ENCODE results near the gene MAGEA9B.
A peak's percentile ranks its signal among the peaks of the same experiment; 100 is the strongest.
"Not testable (repeated sequence)": the region's sequence is repeated elsewhere in the genome, so short reads cannot be mapped to it uniquely, and the experiment has no call there.

The MAGEA9B gene, protein sequence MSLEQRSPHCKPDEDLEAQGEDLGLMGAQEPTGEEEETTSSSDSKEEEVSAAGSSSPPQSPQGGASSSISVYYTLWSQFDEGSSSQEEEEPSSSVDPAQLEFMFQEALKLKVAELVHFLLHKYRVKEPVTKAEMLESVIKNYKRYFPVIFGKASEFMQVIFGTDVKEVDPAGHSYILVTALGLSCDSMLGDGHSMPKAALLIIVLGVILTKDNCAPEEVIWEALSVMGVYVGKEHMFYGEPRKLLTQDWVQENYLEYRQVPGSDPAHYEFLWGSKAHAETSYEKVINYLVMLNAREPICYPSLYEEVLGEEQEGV

DNA sequence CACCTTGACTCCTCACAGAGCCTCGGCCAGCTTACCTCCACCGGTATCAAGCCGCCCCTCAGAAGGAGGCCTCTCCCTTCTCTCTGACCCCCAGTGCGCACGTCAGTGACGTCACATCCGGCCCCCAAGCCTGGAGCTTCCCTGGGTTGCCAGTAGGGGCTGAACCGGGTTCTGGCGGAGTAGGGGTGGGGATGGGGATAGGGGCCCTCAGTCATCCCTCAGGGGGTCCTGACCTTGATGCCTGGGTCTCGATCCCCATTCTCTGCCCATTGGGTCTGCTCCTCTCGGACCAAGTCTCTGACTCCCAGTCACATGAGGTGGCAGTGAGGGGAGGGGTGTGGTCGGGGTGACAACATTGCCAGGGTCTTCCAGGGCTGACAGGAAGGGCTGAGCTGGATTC is at the start of gene MAGEA9B:
Gene MAGEA9B (minus strand): TSS at position 101 of the 400 bp plus-strand sequence. CDS start 4,280 bp downstream, outside the sequence.
- DNase-seq (ENCODE audit: low spot score), result not testable (repeated sequence)

DNA sequence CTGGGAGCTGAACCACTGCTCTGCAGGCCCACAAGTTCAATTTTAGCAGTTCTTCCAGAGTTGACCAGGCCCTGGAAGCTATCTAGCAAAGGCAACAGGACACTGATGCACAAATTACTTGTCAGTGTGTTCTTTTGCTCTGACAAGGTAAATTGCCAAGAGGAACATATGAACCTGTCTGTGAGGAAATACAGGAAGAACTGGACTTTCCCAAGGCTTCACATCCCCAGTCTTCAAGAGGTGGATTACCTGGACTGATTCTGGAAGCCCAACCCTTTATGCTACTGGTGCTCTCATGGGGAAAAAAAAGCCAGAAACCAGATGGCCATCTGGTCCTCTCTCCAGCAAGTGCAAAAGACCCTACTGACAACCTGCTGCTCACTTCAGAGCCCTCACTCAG is 46.3 kb upstream of the MAGEA9B start:
- no peak for DNase-seq (ENCODE audit: low spot score)

DNA sequence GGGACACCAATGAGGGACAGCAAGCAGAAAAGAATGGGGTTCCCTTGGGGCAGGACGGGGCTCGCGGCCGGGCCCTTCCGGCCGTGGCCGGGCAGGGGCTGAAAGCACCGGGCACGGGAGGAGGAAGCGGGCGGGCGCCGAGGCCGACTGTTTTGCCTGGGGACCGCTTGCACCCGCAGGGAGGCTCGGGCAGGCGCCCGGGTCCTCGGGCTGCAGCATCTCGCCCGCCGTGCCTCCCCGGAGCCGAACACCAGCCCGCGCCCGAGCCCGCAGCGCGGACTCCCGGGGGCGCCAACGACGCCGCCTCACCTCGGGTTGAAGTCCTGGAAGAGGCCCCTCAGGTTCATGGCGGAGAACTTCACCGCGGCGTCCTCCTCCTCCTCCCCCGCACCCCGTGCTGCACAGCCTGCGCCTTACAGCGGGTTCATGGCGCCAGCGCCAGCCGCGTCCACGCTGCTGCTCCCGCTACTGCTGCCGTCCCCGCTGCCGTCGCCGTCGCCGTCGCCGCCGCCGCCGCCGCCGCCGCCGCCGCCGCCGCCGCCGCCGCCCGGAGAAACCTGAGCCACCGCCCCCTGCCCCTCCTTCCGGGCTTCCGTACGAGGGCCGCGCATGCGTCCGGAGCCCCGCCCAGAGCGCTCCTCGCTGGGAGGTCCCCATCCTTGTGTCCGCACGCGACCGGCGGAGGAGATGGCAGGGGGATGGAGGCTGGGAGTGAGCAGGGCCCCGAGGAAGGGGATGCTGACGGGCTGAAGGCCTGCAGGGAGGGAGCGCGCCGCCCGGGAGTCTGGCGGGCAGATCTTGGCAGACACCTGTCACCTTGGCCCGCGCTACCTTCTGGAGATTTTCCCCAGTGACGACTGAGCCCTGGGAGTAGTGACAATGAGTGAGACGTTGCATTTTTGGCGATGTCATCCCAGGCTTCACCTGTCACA is 44.2 kb upstream of the MAGEA9B start, which contains the start of gene TMEM185A:
Gene TMEM185A (minus strand): TSS at position 559 of the 932 bp plus-strand sequence. CDS start 212 bp downstream, at position 347.
- peak; percentile 17 for DNase-seq (ENCODE audit: low spot score)

DNA sequence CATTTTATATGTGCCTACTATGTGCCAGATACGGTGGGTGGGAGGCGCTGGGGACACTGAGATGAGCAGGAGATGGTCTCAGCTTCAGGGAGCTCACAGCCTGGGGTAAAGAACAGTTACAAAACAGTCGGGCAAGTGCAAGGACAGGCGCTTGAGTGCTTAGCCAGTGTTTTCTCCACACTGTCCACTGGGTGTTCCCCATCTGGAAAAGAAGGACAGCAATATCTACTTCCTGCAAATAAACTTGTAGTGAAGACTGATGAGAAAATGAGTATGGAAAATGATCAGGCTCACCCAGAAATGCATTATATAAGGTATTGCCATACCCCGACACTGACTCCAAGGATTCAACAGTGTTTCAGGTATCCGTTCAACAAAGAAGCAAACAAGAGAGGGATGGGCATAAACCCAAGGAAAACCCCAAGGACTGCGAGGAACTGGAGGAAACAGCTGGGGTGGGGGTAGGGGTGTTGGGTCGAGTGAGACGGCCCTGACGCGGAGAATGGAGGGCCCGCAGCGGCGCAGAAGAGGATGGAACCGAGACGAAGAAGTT is 43.5 kb upstream of the MAGEA9B start:
- peak; percentile 29 for DNase-seq (ENCODE audit: low spot score)

DNA sequence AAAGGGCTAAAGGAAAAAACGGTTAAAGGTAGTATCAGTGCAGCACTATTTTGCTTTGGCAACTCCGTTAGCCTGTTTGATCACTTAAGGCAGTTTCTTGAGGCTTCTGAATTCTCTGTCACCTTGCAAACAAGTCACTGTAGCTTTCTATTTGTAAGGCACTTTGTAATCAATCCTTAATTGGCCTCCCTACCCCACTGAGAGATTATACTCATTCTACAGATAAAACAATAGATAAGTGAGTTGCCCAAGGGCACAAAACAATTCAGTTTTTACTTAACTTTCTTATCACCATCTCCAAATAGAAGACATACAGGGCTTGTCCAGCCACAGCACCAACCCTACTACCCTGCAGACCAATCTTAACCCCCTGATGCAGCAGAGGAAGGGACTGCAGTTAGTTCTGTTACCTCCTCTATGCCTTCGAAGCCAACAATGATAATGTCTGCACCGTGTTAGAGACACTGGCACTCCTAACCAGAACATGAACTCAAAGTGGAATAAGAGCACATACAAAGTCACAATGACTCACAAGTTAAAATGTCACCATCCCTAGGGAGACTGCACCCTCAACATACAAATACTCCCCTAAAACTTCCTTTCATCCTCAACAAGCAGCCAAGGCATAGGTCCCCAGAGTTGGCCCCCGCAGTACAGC is 42.6 kb upstream of the MAGEA9B start:
- DNase-seq (ENCODE audit: low spot score), result no peak

DNA sequence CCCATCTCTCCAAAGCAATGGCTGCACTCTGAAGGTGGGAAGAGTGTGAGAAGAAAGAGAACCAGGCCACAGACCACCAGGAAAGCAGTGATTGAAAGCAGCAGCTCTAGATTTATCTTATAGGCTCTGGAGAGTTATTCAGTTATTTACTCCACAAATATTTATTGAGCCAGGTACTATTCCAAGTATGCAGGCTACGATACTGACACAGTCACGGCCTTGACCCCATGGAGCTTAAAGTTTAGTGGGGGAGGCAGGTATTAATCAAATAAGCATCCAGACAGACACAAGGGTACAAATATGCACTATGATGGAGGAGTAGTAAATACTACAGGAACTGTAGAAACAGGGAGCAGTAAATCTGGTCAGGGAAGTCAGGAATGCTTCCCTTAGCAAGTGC is 41.5 kb upstream of the MAGEA9B start:
- DNase-seq (ENCODE audit: low spot score), result no peak

DNA sequence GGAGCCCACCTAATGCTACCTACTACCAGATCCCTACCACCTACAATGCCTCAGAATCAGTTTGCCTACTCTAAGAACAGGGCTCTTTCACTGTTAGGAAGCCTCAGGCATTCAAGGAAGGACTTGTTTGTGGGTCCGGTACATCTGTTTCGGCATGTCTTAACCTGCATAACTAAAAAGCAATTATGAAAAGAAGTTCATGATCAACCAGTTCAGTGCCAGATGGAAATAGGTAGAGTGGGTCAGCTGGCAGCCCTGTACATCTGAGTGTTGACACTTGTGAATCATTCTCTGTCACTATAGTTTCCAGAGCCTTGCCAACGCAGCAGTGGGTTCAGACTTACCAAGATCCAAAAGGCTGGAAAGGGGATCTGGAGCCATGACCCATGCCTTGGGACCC is 41.0 kb upstream of the MAGEA9B start:
- DNase-seq (ENCODE audit: low spot score), result no peak

DNA sequence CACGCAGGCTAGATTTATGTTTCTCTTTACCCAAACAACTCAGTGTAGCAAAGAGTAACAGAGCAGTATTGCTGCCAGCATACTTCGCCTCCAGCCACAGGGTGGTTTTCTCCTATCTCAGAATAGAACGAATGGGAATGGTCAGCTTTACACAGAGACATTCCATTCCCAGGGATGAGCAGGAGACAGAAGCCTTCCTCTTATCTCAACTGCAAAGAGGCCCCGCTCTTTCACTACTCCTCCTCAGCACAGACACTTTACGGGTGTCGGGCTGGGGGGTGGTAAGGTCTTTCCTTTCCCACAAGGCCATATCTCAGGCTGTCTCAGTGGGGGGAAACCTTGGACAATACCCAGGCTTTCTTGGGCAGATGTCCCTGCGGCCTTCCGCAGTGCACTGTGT is 39.6 kb upstream of the MAGEA9B start:
- not testable (repeated sequence) for DNase-seq (ENCODE audit: low spot score)

DNA sequence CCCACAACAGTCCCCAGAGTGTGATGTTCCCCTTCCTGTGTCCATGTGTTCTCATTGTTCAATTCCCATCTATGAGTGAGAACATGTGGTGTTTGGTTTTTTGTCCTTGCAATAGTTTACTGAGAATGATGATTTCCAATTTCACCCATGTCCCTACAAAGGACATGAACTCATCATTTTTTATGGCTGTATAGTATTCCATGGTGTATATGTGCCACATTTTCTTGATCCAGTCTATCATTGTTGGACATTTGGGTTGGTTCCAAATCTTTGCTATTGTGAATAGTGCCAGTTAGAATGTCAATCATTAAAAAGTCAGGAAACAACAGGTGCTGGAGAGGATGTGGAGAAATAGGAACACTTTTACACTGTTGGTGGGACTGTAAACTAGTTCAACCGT is 32.4 kb upstream of the MAGEA9B start:
- DNase-seq (ENCODE audit: low spot score), result not testable (repeated sequence)

DNA sequence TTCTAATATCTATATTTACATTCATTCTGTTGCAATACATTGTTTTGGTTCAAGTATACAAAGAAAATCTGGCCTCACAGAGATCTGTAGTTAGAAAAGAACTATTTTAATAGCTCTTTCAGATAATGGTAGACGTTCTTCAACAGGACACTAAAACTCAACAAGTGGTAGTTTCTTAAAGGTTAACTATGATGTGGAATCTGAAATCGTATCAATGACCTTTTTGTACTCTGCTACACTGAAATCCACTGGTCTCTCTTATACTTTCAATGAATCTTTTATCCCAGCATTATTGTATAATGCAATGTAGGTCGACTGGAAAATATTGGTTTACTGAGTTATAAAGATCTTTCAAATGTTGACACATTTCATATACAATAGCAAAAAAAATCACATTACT is 31.6 kb upstream of the MAGEA9B start:
- no peak for DNase-seq (ENCODE audit: low spot score)

DNA sequence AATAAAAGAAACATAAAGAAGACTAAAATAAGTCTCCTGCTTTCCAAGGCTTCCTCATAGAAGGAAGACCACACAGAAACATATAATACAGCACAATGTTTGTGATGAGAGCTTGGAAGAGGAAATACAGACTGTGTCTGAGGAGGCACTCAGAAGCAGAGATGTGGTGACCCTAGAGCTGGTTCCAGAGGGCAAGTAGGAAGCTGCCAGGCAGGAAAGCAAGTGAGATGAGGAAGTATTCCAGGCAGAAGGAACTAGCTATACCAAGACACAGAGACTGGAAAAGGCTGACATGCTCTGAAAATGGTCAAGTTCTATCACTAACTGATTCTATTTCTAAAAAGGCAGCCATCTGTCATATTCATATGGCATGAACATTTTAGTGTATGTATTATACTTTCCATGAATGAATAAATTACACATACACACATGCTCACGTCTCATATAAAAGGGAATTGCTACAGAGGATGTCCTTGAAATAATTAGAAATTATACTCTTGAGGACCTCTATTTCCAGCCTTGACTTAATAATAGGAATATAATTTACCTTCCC is 24.4 kb upstream of the MAGEA9B start:
- no peak for DNase-seq (ENCODE audit: low spot score)

DNA sequence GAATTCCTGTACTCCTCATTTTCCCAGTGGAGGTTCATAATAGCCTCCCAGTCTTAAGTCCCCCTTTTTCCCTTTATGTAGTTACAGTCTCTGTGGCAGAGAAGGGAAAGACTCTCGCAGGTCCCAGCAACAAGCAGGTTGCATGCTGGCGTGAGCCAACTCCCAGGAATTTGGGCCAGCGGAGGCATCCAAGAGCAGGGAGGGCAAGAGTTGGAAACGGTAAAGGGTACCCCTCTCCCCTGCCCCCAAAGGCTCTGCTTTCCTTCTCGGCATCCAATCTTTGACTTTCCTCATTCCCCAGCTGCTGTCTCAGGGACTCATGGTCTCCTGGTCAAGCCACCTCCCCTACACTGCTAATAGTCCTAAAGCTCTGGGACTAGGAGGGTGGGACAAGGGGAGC is 23.3 kb upstream of the MAGEA9B start:
- DNase-seq (ENCODE audit: low spot score), result no peak

DNA sequence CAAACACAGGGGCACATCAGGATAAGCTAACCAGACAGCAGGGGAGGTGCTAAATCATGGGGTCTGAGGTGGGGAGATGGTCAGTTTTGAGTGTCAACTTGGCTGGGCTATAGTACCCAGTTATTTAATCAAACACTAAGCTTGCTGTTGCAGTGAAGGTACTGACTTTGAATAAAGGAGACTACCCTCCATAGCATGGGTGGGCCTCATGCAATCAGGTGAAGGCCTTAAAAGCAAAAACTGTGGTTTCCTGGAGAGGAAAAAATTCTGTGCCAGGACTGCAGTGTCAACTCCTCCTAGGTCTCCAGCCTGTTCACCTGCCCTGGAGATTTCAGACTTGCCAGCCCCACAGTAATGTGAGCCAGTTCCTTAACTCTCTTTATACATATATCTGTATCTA is 20.4 kb upstream of the MAGEA9B start:
- DNase-seq (ENCODE audit: low spot score), result no peak

DNA sequence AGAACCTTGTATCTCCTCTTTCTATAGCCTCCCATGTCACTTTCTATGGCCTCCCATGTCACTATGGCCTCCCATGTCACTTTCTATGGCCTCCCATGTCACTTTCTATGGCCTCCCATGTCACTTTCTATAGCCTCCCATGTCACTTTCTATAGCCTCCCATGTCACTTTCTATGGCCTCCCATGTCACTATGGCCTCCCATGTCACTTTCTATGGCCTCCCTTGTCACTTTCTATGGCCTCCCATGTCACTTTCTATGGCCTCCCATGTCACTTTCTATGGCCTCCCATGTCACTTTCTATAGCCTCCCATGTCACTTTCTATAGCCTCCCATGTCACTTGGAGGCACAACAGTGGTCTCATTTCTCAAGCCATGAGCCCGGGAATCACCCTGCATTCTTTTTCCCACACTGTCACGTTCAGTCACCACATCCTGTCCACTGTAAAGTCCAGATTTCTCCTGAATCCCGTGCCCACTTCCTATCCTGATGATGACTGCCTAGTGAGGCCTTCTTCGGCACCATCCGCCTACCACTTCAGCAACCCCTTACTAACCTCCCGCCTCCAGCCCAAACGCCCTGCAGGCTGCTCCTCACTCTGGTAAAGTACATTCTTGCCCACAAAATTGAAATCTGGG is 18.1 kb upstream of the MAGEA9B start:
- DNase-seq (ENCODE audit: low spot score), result not testable (repeated sequence)

DNA sequence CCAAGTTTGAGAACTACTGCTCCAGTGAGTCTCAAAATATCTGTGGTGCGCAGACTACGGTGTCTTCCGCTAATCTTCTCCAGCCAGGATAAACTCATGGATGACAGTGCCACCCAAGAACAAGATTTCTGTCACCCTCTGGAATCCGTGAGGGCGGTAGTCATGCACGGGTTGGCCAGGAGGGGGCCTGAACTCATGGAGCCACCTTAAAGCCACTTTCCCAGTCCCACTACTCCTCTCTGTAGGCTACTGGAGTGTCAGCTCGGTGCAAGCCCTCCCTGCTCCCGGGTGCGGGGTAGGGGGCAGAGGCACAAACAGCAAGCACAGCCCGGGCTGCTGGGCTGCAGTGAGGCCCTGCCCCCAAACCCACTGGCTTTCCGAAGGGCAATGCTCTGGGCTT is 11.3 kb upstream of the MAGEA9B start:
- DNase-seq (ENCODE audit: low spot score), result not testable (repeated sequence)

DNA sequence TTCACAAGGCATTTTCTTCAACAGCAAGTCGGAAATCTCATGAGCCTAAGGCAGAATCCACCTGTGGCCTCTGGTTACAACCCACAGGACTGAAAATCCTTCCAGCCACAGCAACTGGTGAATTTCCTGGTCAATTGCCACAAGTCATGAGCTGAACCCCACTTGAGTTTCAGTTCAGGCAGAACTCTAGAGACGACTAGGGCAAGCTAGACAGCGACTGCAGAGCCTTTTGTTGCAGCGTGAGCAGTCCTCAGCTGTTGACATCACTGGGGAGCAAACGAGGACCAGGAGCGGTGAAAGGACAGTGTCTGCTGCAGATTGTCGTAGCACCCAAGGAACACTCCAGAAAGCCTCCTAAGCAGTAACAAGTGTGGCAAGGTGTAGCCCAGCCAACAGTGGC is 8.7 kb upstream of the MAGEA9B start:
- not testable (repeated sequence) for DNase-seq (ENCODE audit: low spot score)

DNA sequence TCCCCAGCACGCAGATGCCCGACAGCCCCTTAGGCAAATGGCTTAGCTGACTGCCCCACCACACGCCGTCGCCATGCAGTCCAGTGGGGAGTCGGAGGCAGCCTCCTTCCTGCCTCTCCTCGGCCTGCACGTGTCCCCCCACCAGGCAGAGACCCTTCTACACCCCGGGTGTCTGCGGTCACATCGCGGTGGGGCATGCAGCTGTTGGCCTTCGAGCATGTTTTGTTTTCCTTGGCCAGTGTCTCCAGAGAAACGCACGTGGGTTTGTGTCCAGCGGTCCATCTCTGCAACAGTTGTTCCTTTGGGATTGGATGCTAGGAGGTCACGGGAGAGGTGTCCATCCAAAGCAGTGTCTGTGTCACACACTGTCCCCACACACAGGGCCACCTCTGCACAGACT is 8.0 kb upstream of the MAGEA9B start, which contains the start of gene HSFX2:
Gene HSFX2 (minus strand): TSS at position 101 of the 400 bp plus-strand sequence. CDS start 614 bp downstream, outside the sequence.
- DNase-seq (ENCODE audit: low spot score), result not testable (repeated sequence)

DNA sequence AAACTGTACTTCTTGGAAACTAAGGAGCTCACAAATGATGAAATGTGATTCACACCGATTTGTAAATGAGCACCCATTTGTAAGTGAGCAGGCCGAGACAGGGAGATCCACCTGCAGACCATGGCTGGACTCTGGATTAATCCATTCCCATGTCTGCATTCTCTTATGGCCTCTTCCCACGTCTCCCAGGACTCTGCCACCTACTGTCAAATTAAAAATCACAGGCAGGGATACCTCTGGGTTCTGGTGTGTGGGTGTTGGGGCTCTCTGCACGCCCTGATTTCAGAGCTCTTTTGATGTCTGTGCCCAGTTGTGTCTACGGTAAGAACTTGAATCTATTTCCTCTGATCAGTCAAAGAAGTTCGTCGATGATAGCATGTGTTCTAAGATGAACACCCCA is 3.7 kb upstream of the MAGEA9B start:
- not testable (repeated sequence) for DNase-seq (ENCODE audit: low spot score)

DNA sequence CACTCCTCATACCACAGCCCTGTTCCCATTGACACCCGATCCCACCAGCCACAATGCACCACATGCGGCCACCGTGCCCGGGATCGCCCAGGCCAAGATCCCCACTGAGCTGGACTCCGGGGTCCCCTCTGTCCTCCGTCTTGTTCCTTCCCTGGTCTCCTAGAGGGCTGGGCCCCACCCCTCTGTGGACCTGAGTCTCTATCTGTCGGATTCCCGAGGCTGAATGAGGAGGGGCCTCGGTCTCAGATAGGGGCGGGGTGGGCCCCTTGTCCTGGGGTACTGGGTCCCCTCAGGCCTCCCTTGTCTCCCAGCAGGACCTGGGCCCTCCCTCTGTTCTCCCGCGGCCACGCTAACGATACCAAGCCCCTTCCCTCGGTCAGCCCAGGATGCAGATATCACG is 1.6 kb downstream of the MAGEA9B start:
- not testable (repeated sequence) for DNase-seq (ENCODE audit: low spot score)

DNA sequence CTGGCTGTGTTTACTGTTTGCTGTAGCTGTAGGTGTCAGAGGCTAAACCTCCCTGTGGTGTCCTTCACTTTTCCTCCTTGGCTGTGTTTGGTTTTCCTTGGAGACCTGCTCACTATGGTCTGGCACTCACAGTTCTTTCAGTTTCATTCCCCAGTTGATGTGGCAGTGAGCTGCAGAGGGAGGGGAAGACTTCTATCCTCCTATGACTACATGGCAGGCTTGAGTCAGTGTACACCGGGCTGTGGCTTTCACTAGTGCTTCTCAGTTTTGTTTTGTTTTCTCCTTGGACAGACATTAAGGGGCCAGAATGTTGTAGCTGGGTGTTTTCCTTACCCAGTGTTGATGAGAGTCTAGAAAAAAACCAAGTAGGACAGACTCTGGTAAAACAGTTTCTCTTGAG is 13.8 kb downstream of the MAGEA9B start:
- DNase-seq (ENCODE audit: low spot score), result not testable (repeated sequence)

DNA sequence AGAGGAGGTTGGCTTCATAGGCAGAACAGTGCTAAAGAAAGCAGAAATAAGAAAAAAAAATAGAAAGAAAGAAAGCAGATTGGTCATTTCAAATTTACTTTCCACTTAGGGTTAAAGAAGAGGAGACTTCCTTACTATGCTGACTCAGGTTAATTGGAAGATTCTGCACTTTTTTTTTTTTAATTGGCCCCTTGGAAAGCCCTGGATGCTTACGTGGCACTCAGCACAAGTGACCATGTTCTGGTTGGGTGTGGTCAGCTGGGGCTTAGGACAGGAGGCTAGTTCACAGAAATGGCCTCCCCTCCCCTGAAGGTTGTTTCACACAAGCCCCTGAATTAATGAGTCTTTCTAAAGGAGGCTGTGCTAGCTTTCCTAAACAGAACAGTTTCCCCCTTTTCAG is 14.5 kb downstream of the MAGEA9B start:
- no peak for DNase-seq (ENCODE audit: low spot score)

Data from pons (tissue), 1 donor.